ENCODE measurements around the gene IMPDH1. TPM values are rescaled to one million over a fixed set of nuclear protein-coding genes. Genes with fewer than 3 reads are reported as not detected.

Gene IMPDH1
- total RNA-seq, 1 donor from 2014 or later: 53.4 TPM

- DNase-seq (ENCODE audit: low read depth): no peak
- Histone ChIP-seq H3K4me3 (ENCODE audit: low read depth, low read length) (no peak overlapping the region), H3K27me3 (ENCODE audit: control insufficient read depth, insufficient read depth, low read length) (peaks cover 2% of the 10 kb centered on the region), H3K36me3 (ENCODE audit: control insufficient read depth, insufficient read depth, low read length) (no peaks in the 10 kb centered on the region)
- no peak for FAIRE-seq
- TF ChIP-seq, protein P1, sequence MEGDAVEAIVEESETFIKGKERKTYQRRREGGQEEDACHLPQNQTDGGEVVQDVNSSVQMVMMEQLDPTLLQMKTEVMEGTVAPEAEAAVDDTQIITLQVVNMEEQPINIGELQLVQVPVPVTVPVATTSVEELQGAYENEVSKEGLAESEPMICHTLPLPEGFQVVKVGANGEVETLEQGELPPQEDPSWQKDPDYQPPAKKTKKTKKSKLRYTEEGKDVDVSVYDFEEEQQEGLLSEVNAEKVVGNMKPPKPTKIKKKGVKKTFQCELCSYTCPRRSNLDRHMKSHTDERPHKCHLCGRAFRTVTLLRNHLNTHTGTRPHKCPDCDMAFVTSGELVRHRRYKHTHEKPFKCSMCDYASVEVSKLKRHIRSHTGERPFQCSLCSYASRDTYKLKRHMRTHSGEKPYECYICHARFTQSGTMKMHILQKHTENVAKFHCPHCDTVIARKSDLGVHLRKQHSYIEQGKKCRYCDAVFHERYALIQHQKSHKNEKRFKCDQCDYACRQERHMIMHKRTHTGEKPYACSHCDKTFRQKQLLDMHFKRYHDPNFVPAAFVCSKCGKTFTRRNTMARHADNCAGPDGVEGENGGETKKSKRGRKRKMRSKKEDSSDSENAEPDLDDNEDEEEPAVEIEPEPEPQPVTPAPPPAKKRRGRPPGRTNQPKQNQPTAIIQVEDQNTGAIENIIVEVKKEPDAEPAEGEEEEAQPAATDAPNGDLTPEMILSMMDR (IDR thresholded peaks at IDR 0.05; ENCODE audit: insufficient read depth, low read length, severe bottlenecking): no peak
Measured at GRCh38 chr7:128384726-128385125, 25.1 kb downstream of the IMPDH1 start.

DNA sequence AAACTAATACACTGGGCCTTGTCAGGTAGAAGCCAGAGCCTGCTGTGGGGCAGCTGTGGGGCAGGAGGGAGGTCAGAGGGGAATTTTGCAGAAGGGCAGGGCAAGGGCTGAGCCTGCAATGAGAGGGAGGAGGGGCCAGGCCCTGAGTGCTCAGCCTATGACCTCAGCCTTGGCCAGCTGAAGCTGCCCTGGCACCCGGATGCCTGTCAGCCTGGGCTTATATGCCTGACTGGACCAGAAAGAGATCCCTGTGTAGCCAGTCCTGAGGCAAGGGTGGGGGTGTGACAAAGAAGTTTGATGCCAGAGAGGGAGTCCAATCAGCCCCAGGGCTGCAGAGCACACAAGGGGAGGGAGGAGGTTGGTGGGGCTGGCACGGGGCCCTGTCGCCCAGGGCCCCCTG lies 26.0 kb downstream of the IMPDH1 start:
- Histone ChIP-seq H3K4me3 (ENCODE audit: low read depth, low read length) (no peak overlapping the region), H3K36me3 (ENCODE audit: control insufficient read depth, insufficient read depth, low read length) (no peaks in the 10 kb centered on the region), H3K27me3 (ENCODE audit: control insufficient read depth, insufficient read depth, low read length) (peaks cover 2% of the 10 kb centered on the region)
- no peak for DNase-seq (ENCODE audit: low read depth)
- FAIRE-seq: no peak
- TF ChIP-seq, protein P1 (IDR thresholded peaks at IDR 0.05; ENCODE audit: insufficient read depth, low read length, severe bottlenecking): no peak

DNA sequence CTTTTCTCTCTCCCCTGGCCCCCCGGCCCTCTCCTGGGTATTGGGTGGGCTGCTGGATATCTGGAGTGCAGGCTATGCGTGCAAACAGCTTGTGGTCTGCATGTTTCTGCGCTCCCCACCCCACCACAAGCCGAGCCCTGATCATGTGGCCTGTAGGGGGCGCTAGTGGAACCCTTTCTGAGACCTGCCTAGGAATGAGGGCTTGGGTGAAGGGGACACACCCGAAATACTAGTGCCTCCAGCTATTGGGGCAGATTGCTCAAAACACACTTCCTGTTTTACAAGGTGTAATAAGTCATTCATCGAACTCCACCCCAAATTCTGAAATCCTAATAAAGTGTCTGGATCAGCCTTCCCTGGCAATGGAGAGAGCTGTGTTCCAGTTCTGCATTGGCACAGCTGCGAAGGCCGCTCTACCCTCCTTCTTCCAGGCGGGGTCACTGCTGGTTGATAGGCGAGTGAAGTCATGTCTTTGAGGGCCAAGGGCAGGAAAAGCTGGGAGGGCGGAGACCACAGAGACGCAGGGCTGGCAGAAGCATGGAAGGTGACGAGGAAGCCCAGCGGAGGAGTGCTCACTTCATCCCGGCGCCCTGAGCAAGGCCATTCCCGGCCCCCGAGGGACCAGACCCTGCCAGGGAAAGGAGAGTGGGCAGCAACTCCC lies 28.5 kb downstream of the IMPDH1 start:
- FAIRE-seq: peak; percentile 75
- Histone ChIP-seq H3K27me3 (ENCODE audit: control insufficient read depth, insufficient read depth, low read length) (no peaks in the 10 kb centered on the region), H3K4me3 (ENCODE audit: low read depth, low read length) (no peak overlapping the region), H3K36me3 (ENCODE audit: control insufficient read depth, insufficient read depth, low read length) (no peaks in the 10 kb centered on the region)
- TF ChIP-seq, protein P1 (IDR thresholded peaks at IDR 0.05; ENCODE audit: insufficient read depth, low read length, severe bottlenecking): peak; percentile 79
- DNase-seq (ENCODE audit: low read depth): peak; percentile 85

GRCh38 chr7:128380483-128381106 lies 29.2 kb downstream of the IMPDH1 start:
- Histone ChIP-seq H3K27me3 (ENCODE audit: control insufficient read depth, insufficient read depth, low read length) (no peaks in the 10 kb centered on the region), H3K4me3 (ENCODE audit: low read depth, low read length) (no peak overlapping the region), H3K36me3 (ENCODE audit: control insufficient read depth, insufficient read depth, low read length) (no peaks in the 10 kb centered on the region)
- DNase-seq (ENCODE audit: low read depth) (no peak), FAIRE-seq (no peak)
- TF ChIP-seq, protein P1 (IDR thresholded peaks at IDR 0.05; ENCODE audit: insufficient read depth, low read length, severe bottlenecking): no peak

GRCh38 chr7:128379900-128380479 lies 29.8 kb downstream of the IMPDH1 start:
- TF ChIP-seq, protein P1 (IDR thresholded peaks at IDR 0.05; ENCODE audit: insufficient read depth, low read length, severe bottlenecking): no peak
- Histone ChIP-seq H3K4me3 (ENCODE audit: low read depth, low read length) (no peak overlapping the region), H3K36me3 (ENCODE audit: control insufficient read depth, insufficient read depth, low read length) (no peaks in the 10 kb centered on the region), H3K27me3 (ENCODE audit: control insufficient read depth, insufficient read depth, low read length) (no peaks in the 10 kb centered on the region)
- DNase-seq (ENCODE audit: low read depth) (no peak), FAIRE-seq (no peak)
